Suppressor macrophage treated with lipopolysaccharide for 1 hour (primary cell): ENCODE measurements around the gene MGST2.
"Not testable (repeated sequence)": the region's sequence is repeated elsewhere in the genome, so short reads cannot be mapped to it uniquely, and the experiment has no call there.

Experiments
- DNase-seq, 3 donors: peaks; one replicate each; pipeline ENCODE4 v3.0.0-alpha.2; 2020 to 2022

Gene MGST2

GRCh38 chr4:139665690-139666529, at the start of gene MGST2:
Gene MGST2 (plus strand): TSS chr4:139665819. CDS start chr4:139666020, 201 bp downstream.
- peak; percentile 64 to 77 (median 66) for DNase-seq

GRCh38 chr4:139617702-139618490, 47.7 kb upstream of the MGST2 start:
- peak in 2 of 3 donors; percentile 34 to 39 for DNase-seq

GRCh38 chr4:139619644-139620043, 46.0 kb upstream of the MGST2 start:
- peak; percentile 53 to 60 (median 55) for DNase-seq

- DNase-seq: no peak
These were observed 42.7 kb upstream of the MGST2 start for GRCh38 chr4:139622901-139623381.

- DNase-seq: no peak
These were observed 41.1 kb upstream of the MGST2 start for GRCh38 chr4:139624441-139625092.

GRCh38 chr4:139625093-139625455, 40.5 kb upstream of the MGST2 start:
- no peak for DNase-seq

GRCh38 chr4:139625482-139625881, 40.1 kb upstream of the MGST2 start:
- no peak for DNase-seq

GRCh38 chr4:139628184-139629012, 37.2 kb upstream of the MGST2 start:
- DNase-seq: no peak

GRCh38 chr4:139629436-139630125, 36.0 kb upstream of the MGST2 start:
- peak; percentile 28 to 41 (median 34) for DNase-seq

GRCh38 chr4:139630126-139630495, 35.5 kb upstream of the MGST2 start:
- DNase-seq: no peak

- DNase-seq: no peak
These were observed 34.6 kb upstream of the MGST2 start for GRCh38 chr4:139630991-139631390.

GRCh38 chr4:139631791-139632190, 33.8 kb upstream of the MGST2 start:
- peak; percentile 60 to 70 (median 66) for DNase-seq

- not testable (repeated sequence) for DNase-seq
These were observed 32.9 kb upstream of the MGST2 start for GRCh38 chr4:139632739-139633138.

- DNase-seq: no peak
These were observed 32.4 kb upstream of the MGST2 start for GRCh38 chr4:139633195-139633594.

- DNase-seq: no peak
These were observed 32.0 kb upstream of the MGST2 start for GRCh38 chr4:139633661-139634060.

GRCh38 chr4:139635966-139636365, 29.7 kb upstream of the MGST2 start:
- no peak for DNase-seq

- not testable (repeated sequence) for DNase-seq
These were observed 27.3 kb upstream of the MGST2 start for GRCh38 chr4:139638306-139638705.

GRCh38 chr4:139639654-139640053, 26.0 kb upstream of the MGST2 start:
- no peak for DNase-seq

GRCh38 chr4:139641218-139641617, 24.4 kb upstream of the MGST2 start:
- DNase-seq: no peak

- no peak for DNase-seq
These were observed 23.3 kb upstream of the MGST2 start for GRCh38 chr4:139642364-139642763.

- peak in 2 of 3 donors; percentile 28 to 35 for DNase-seq
These were observed 22.4 kb upstream of the MGST2 start for GRCh38 chr4:139643042-139643895.
